ENCODE measurements around the gene ZHX3. TPM values are rescaled to one million over a fixed set of nuclear protein-coding genes. Genes with fewer than 3 reads are reported as not detected.

Gene ZHX3
- total RNA-seq, 2 donors from 2014 or later = 19.9 to 25.6 TPM

DNA sequence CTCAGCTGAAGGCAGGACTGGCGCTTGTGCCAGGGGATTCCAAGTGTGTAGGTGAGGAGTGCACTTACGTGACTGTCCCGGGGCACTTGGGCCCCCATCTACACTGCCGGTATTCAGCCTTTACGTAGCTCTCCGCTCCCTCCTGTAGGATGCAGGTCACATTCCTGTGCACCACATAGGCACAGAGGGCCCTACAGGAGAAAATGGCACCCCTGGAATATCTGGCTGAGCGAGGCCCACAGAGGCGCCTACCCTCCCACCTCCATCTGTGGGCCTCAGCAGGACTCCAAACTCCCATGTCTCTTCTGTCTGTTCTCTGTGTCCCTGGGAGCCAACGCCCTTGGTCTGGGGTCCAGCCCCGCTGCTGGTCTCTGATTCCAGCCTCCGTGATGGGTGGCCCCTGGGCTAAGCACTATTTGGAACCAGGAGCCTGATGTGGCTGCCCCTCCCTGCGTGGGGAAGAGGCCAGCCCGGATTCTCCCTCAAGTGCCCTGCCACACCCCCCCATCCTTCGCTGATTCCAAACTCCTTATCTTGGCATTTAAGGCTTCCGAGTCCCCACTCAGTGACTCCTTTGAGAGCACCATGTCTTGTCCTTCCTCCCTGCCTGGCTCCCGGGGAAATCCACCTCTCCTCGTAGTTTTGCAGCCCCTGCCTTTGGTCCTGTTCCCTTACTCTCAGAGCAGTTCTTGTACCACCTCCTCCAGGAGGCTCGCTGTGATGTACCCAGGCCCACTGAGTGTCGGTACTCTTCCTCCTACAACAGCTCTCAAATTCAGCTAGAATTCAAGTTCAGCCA, 47.6 kb upstream of the ZHX3 start:
- Histone ChIP-seq H3K27ac (no peak overlapping the region), H3K36me3 (no peaks in the 10 kb centered on the region), H3K4me1 (no peaks in the 10 kb centered on the region), H3K4me3 (no peak overlapping the region), H3K9me3 (no peaks in the 10 kb centered on the region), H3K9ac (ENCODE audit: low read depth in 2 of 2, low read length in 2 of 2) (no peak overlapping the region), H3K27me3 (peaks cover 28% of the 10 kb centered on the region)
- intact Hi-C loops (cut with DNase I) = no loop called here
- TF ChIP-seq, protein P1, sequence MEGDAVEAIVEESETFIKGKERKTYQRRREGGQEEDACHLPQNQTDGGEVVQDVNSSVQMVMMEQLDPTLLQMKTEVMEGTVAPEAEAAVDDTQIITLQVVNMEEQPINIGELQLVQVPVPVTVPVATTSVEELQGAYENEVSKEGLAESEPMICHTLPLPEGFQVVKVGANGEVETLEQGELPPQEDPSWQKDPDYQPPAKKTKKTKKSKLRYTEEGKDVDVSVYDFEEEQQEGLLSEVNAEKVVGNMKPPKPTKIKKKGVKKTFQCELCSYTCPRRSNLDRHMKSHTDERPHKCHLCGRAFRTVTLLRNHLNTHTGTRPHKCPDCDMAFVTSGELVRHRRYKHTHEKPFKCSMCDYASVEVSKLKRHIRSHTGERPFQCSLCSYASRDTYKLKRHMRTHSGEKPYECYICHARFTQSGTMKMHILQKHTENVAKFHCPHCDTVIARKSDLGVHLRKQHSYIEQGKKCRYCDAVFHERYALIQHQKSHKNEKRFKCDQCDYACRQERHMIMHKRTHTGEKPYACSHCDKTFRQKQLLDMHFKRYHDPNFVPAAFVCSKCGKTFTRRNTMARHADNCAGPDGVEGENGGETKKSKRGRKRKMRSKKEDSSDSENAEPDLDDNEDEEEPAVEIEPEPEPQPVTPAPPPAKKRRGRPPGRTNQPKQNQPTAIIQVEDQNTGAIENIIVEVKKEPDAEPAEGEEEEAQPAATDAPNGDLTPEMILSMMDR (IDR thresholded peaks at IDR 0.05) = no peak
- DNase-seq = no peak

GRCh38 chr20:41364236-41364855, 46.8 kb upstream of the ZHX3 start:
- Histone ChIP-seq H3K9ac (ENCODE audit: low read depth in 2 of 2, low read length in 2 of 2) (no peak overlapping the region), H3K4me3 (no peak overlapping the region), H3K27ac (no peak overlapping the region), H3K27me3 (peaks cover 28% of the 10 kb centered on the region), H3K36me3 (no peaks in the 10 kb centered on the region), H3K4me1 (no peaks in the 10 kb centered on the region), H3K9me3 (no peaks in the 10 kb centered on the region)
- no peak for DNase-seq
- intact Hi-C loops (cut with DNase I) = no loop called here
- TF ChIP-seq, protein P1 (IDR thresholded peaks at IDR 0.05) = no peak

DNA sequence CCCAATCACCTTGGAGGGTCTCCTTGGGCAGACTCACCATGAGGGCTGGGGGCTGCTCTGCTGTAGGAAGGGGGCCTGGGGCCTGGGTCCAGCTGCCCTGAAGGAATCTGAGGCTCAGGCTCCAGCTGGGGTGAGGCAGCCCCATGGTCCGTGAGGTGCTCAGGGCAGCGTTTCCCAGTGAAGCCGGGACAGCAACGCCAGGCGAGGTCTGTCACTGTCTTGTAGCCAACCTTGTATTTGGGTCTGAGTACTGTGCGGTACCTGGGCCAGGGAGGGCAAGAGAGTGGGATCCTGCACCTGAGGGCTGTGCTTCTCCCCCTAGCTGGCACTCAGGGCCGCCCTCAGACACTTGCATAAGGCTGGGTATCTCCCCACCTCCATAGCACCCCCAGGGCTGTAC, 46.1 kb upstream of the ZHX3 start:
- DNase-seq = no peak
- Histone ChIP-seq H3K4me3 (no peak overlapping the region), H3K36me3 (no peaks in the 10 kb centered on the region), H3K27me3 (peaks cover 28% of the 10 kb centered on the region), H3K4me1 (no peaks in the 10 kb centered on the region), H3K9me3 (no peaks in the 10 kb centered on the region), H3K9ac (ENCODE audit: low read depth in 2 of 2, low read length in 2 of 2) (no peak overlapping the region), H3K27ac (no peak overlapping the region)
- TF ChIP-seq, protein P1 (IDR thresholded peaks at IDR 0.05) = no peak
- intact Hi-C loops (cut with DNase I) = no loop called here

DNA sequence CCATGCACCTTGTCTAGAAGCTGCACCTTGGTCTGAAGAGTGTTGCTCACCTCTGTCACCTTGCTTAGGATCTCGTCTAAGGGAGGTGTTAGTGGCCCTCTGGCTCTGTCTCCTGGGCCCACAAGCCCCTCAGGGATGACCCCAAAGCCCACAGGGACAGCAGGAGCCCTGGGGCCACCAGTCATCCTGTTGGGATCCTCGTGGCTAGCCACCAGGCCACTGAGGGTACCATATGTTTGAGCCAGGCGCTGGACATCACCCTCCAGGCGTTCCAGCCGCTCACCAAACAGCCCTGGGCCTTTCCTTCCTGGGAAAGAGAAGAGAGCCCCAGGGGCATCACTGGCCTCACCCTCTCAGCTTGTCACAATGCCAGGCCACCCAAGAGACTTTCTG, 45.2 kb upstream of the ZHX3 start:
- no peak for DNase-seq
- H3K9ac ChIP-seq (ENCODE audit: low read depth in 2 of 2, low read length in 2 of 2) = no peak overlapping the region
- intact Hi-C loops (cut with DNase I) = no loop called here
- no peak overlapping the region for H3K4me3 ChIP-seq
- H3K27ac ChIP-seq = no peak overlapping the region
- TF ChIP-seq, protein P1 (IDR thresholded peaks at IDR 0.05) = no peak
- no peaks in the 10 kb centered on the region for H3K36me3 ChIP-seq
- H3K27me3 ChIP-seq = peaks cover 24% of the 10 kb centered on the region
- no peaks in the 10 kb centered on the region for H3K4me1 ChIP-seq
- no peaks in the 10 kb centered on the region for H3K9me3 ChIP-seq

DNA sequence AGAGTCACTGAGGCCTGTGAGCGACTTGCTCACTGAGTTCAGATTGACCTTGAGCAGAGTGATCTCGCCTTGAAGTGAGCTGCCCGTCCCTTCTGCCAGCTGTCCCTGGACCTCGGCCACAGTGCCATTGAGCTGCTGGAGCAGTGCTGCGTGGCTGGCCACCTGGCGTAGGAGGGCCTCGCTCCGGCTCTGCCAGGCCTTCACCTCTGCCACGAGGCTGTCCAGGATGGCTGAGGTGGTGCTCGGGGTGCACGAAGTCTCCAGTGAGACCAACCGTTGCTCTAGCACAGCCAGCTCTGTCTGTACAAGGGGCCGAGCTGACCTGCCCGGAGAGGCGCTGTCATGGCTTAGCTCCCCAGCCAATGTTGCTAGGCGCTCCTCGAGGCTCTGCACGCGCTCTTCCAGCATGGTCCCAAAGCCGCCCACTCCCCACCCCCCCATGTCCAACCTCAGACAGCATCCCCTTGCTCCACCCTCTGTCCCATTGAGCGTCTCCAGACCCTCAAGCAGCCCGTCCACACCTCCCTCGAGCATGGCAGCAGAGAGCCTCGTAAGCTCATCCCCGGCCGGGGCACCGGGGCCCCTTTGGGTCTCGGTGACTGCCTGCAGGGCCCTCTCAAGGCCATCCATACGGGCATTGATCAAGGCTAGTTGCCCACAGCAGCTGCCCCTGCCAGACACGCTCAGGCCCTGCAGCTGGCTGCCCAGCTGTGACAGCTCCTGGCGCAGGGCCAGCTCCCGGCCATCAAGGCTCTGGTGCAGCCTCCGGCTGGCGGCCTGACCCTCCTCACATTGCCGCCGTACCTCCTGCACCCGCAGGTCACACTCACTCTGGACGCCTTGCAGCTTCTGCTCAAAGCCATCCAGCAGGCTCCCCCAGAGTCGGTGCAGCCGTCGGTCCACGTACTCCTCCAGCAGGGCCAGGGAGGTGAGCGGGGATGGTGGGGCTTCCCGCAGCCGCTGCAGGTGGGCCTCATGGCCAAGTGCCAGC, 44.5 kb upstream of the ZHX3 start:
- no peaks in the 10 kb centered on the region for H3K4me1 ChIP-seq
- no peak for DNase-seq
- intact Hi-C loops (cut with DNase I) = no loop called here

More for the DNA sequence above, 44.5 kb upstream of the ZHX3 start:
- Histone ChIP-seq H3K27ac (no peak overlapping the region), H3K27me3 (peaks cover 20% of the 10 kb centered on the region), H3K9ac (ENCODE audit: low read depth in 2 of 2, low read length in 2 of 2) (no peak overlapping the region), H3K9me3 (no peaks in the 10 kb centered on the region), H3K36me3 (no peaks in the 10 kb centered on the region), H3K4me3 (no peak overlapping the region)
- TF ChIP-seq, protein P1 (IDR thresholded peaks at IDR 0.05) = no peak

Data from colonic mucosa (tissue), 4 donors.